SU-DHL-6 (cell line): ENCODE results near the gene UCK2.

Source experiments
- H2AFZ ChIP-seq: fragments of 200-600 bp; sonication (generic); 2 replicates; pipeline ENCODE4 v1.6.1; 2014; ENCODE audit warnings: low read depth, mild to moderate bottlenecking, moderate library complexity, mixed read lengths, antibody characterized with exemption, low read length; ENCODE audit not compliant: severe bottlenecking
- H3F3A ChIP-seq: fragments of 200-600 bp; shearing (Covaris generic); 2 replicates; pipeline ENCODE4 v1.6.0; 2016; ENCODE audit warnings: antibody characterized with exemption, mild to moderate bottlenecking; ENCODE audit not compliant: insufficient read depth
- H3K27ac ChIP-seq: fragments of 200-600 bp; sonication (generic); 2 replicates; pipeline ENCODE4 v1.5.1; 2016; ENCODE audit warnings: low read depth, mild to moderate bottlenecking, low read length, moderate library complexity, mixed read lengths
- H3K27me3 ChIP-seq: fragments of 200-600 bp; sonication (generic), shearing (Covaris generic); 2 replicates; pipeline ENCODE4 v1.6.0; 2014; ENCODE audit warnings: mild to moderate bottlenecking, low read length
- H3K36me3 ChIP-seq: fragments of 200-600 bp; sonication (generic); 2 replicates; pipeline ENCODE4 v1.6.1; 2014; ENCODE audit warnings: mild to moderate bottlenecking, low read length, mixed read lengths
- H3K4me2 ChIP-seq: fragments of 300-600, 200-600 bp; shearing (Covaris generic), sonication (generic); 2 replicates; pipeline ENCODE4 v1.6.0; 2014; ENCODE audit warnings: low read length, low read depth, mild to moderate bottlenecking; ENCODE audit not compliant: poor library complexity, severe bottlenecking
- H3K4me3 ChIP-seq: fragments of 200-600 bp; sonication (generic); 2 replicates; pipeline ENCODE4 v1.5.1; 2014; ENCODE audit warnings: antibody characterized with exemption, low read length, mild to moderate bottlenecking, mixed read lengths; ENCODE audit not compliant: insufficient read depth, poor library complexity, severe bottlenecking
- H3K79me2 ChIP-seq: fragments of 200-600 bp; sonication (generic); 2 replicates; pipeline ENCODE4 v1.6.1; 2014; ENCODE audit warnings: mild to moderate bottlenecking, low read length, moderate library complexity; ENCODE audit not compliant: insufficient read depth
- H3K9ac ChIP-seq: fragments of 200-600 bp; sonication (generic); 2 replicates; pipeline ENCODE4 v1.7.0; 2014; ENCODE audit warnings: mild to moderate bottlenecking, low read length
- H3K9me2 ChIP-seq: fragments of 200-600 bp; sonication (generic); replicated peaks from 2 replicates; pipeline ENCODE4 v1.6.1; 2014; ENCODE audit warnings: low read length; ENCODE audit not compliant: insufficient read depth
- H3K9me3 ChIP-seq: fragments of 200-600 bp; sonication (generic); 2 replicates; pipeline ENCODE4 v1.6.1; 2014; ENCODE audit warnings: low read length, mixed read lengths; ENCODE audit not compliant: insufficient read depth
- H4K20me1 ChIP-seq: fragments of 200-600 bp; sonication (generic); 2 replicates; pipeline ENCODE4 v1.6.1; 2014; ENCODE audit warnings: low read depth, mild to moderate bottlenecking, antibody characterized with exemption, low read length, moderate library complexity, mixed read lengths
- CTCF ChIP-seq: fragments of 200-600 bp; sonication (generic); IDR thresholded peaks from one replicate; pipeline ENCODE4 v1.5.1; 2017; ENCODE audit warnings: antibody characterized with exemption, mild to moderate bottlenecking, low read length, moderate library complexity; ENCODE audit not compliant: insufficient read depth, poor library complexity, severe bottlenecking
- EZH2phosphoT487 ChIP-seq: fragments of 200-600 bp; sonication (generic), shearing (Covaris generic); conservative IDR thresholded peaks from 2 replicates; pipeline ENCODE4 v1.6.1; 2018; ENCODE audit warnings: mild to moderate bottlenecking, antibody characterized with exemption, low read length, moderate library complexity, mixed read lengths

Gene UCK2

GRCh38 chr1:165851034-165851658 is 23.7 kb downstream of the UCK2 start:
- peaks cover 31% of the 10 kb centered on the region for H4K20me1 ChIP-seq
- no peak overlapping the region for H3K4me2 ChIP-seq
- H3K9me2 ChIP-seq: no peaks in the 10 kb centered on the region
- no peak overlapping the region for H3K4me3 ChIP-seq
- peaks cover 98% of the 10 kb centered on the region for H3K79me2 ChIP-seq
- H3K9ac ChIP-seq: no peak overlapping the region
- no peak overlapping the region for H3K27ac ChIP-seq
- H2AFZ ChIP-seq: no peak overlapping the region
- H3K36me3 ChIP-seq: no peaks in the 10 kb centered on the region
- TF ChIP-seq CTCF (no peak), EZH2phosphoT487 (no peak)
- H3F3A ChIP-seq: no peaks in the 10 kb centered on the region
- no peaks in the 10 kb centered on the region for H3K27me3 ChIP-seq
- H3K9me3 ChIP-seq: no peaks in the 10 kb centered on the region

- no peak overlapping the region for H3K4me3 ChIP-seq
- TF ChIP-seq CTCF (no peak), EZH2phosphoT487 (no peak)
- no peaks in the 10 kb centered on the region for H3K9me3 ChIP-seq
- peaks cover 27% of the 10 kb centered on the region for H4K20me1 ChIP-seq
- H3K27ac ChIP-seq: no peak overlapping the region
- no peaks in the 10 kb centered on the region for H3K27me3 ChIP-seq
- no peaks in the 10 kb centered on the region for H3K36me3 ChIP-seq
- peaks cover 98% of the 10 kb centered on the region for H3K79me2 ChIP-seq
- no peak overlapping the region for H3K4me2 ChIP-seq
- H3K9ac ChIP-seq: no peak overlapping the region
- H3K9me2 ChIP-seq: no peaks in the 10 kb centered on the region
- no peak overlapping the region for H2AFZ ChIP-seq
- H3F3A ChIP-seq: no peaks in the 10 kb centered on the region
These were observed 25.5 kb downstream of the UCK2 start for GRCh38 chr1:165852871-165853270.

GRCh38 chr1:165853528-165854075 is 26.2 kb downstream of the UCK2 start:
- Histone ChIP-seq H3K36me3 (no peaks in the 10 kb centered on the region), H3K4me3 (no peak overlapping the region), H2AFZ (no peak overlapping the region), H3K9me2 (no peaks in the 10 kb centered on the region), H3K9me3 (no peaks in the 10 kb centered on the region), H4K20me1 (peaks cover 32% of the 10 kb centered on the region), H3K79me2 (peaks cover 98% of the 10 kb centered on the region), H3K4me2 (no peak overlapping the region), H3K9ac (no peak overlapping the region), H3K27ac (no peak overlapping the region), H3K27me3 (no peaks in the 10 kb centered on the region), H3F3A (no peaks in the 10 kb centered on the region)
- TF ChIP-seq EZH2phosphoT487 (no peak), CTCF (no peak)
